ENCODE results near the gene TBC1D7. TPM values are rescaled to one million over a fixed set of nuclear protein-coding genes. Genes with fewer than 3 reads are reported as not detected.

Gene TBC1D7
- total RNA-seq, 6 donors from 2014 or later: 8.1 to 32.5 (median 14.3) TPM

GRCh38 chr6:13297391-13297790 lies 30.9 kb downstream of the TBC1D7 start:
- DNase-seq (no peak), ATAC-seq (ENCODE audit: low FRiP score in 2 of 2) (no peak)
- TF ChIP-seq POLR2A (IDR thresholded peaks at IDR 0.05) (no peak), CTCF (IDR thresholded peaks at IDR 0.05) (no peak), POLR2AphosphoS5 (IDR thresholded peaks at IDR 0.05) (no peak), EP300 (IDR thresholded peaks at IDR 0.05) (no peak)
- Histone ChIP-seq H3K9me3 (no peaks in the 10 kb centered on the region), H3K4me1 (peaks cover 0 to 5% (median 2%) of the 10 kb centered on the region in 4 donors), H3K4me3 (no peak overlapping the region), H3K27me3 (no peaks in the 10 kb centered on the region), H3K27ac (no peak overlapping the region), H3K36me3 (peaks cover 0 to 54% (median 24%) of the 10 kb centered on the region in 4 donors)
- WGBS, 2 donors: 87 to 98% methylated on average over 5 of the region's 5 CpGs

DNA sequence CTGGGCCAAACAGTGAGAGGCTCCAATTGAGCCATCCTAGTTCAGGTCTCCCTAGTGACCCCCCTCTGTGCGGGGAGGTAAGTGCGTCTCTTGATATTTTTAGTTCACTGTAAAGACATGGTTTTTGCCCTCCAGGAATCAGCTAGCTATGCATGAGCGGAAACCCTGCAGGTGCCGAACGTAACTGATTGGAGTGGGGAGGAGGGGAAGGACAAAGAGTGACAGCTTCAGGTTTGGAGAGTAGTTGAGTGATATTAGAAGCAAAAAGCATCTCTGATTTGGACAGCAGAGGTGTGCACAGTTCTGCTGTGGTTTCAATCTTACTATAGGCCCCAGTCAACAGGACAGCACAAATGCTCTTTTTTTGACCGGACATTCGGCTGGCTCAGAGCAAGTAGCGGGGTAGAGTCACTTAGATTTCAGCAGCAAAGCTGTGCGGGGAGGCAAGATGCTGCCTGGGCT lies 31.8 kb downstream of the TBC1D7 start:
- Histone ChIP-seq H3K9me3 (no peaks in the 10 kb centered on the region), H3K36me3 (peaks cover 0 to 56% (median 26%) of the 10 kb centered on the region in 4 donors), H3K27me3 (no peaks in the 10 kb centered on the region), H3K4me3 (no peak overlapping the region), H3K4me1 (no peaks in the 10 kb centered on the region), H3K27ac (no peak overlapping the region)
- 96 to 98% methylated on average over 7 to 9 of the region's 9 CpGs for WGBS, 2 donors
- TF ChIP-seq POLR2AphosphoS5 (IDR thresholded peaks at IDR 0.05) (no peak), EP300 (IDR thresholded peaks at IDR 0.05) (no peak), POLR2A (IDR thresholded peaks at IDR 0.05) (no peak)
- no peak for ATAC-seq (ENCODE audit: low FRiP score in 2 of 2)
- no peak for DNase-seq

DNA sequence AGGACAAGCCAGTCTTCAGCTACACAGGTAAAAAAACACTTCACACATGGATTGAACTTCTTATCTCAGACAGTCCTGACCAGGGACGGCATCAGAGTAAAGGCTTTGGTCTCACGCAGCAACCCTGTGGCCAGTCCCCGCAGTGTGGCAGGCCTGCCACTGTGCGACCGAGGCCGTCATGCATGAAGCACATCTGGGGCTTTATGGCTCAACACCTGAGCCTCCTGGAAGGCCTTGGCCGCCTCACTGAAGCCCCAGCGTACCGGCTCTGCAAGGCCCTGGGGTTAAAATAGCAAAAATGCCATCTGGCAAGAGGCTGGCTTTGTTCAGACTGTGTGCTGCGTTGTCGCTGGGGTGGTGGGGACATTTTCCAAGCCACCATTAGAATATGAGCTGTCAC lies 32.8 kb downstream of the TBC1D7 start:
- Histone ChIP-seq H3K27me3 (no peaks in the 10 kb centered on the region), H3K27ac (no peak overlapping the region), H3K4me3 (no peak overlapping the region), H3K36me3 (peaks cover 0 to 53% (median 26%) of the 10 kb centered on the region in 4 donors), H3K9me3 (no peaks in the 10 kb centered on the region), H3K4me1 (no peaks in the 10 kb centered on the region)
- no peak for ATAC-seq (ENCODE audit: low FRiP score in 2 of 2)
- WGBS, 2 donors: 99 to 100% methylated on average over 3 to 11 of the region's 11 CpGs
- TF ChIP-seq EP300 (IDR thresholded peaks at IDR 0.05): no peak
- TF ChIP-seq CTCF (IDR thresholded peaks at IDR 0.05): no peak
- TF ChIP-seq POLR2AphosphoS5 (IDR thresholded peaks at IDR 0.05): no peak
- no peak for TF ChIP-seq POLR2A (IDR thresholded peaks at IDR 0.05)
- peak in 1 of 2 donors; percentile 58 for DNase-seq

DNA sequence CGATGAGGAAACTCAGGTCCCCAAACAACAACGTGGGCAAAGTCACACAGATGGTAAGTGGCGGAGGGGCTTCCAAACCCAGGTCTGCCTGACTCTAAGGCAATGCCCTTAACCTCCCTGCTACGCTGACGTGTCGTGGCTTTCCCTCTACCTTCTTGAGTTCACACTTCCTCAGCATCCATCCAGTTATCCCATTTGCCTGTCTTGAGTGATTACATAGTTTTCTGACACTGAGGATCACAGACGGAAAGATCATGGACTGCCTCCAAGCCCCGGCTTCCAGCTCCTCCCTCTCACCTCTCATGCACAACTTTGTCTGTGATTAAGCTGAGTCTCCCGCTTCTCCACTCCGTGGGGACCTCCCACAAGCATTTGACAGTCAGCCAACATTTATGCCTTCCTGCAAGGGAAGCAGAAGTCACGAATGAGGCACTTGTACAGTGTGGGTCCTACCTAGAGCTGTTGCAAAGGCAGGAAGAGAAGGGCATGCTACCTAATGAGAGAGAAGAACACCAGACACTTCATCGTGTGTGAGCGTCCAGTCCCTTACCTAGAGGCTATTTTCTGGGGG lies 33.8 kb downstream of the TBC1D7 start:
- peaks cover 0 to 44% (median 23%) of the 10 kb centered on the region in 4 donors for H3K36me3 ChIP-seq

DNA sequence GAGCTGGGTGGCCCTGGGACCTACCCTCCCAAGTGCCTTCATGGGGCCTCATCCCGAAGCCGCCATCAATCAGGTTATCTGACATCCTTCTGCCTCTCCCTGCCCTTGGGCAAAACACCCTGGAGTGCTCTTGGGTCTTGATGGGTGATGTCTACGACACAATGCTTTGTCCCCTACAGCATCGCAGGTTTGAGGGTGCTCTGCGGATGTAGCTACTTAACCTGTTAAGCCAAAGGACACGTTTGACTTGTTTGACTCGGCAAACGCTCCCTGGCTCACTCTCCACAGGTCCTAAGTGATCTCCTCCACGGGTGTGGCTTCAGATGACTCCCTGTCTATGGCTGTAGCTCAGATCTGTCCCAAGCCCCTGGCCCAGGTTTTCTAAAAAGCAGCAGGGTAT lies 35.6 kb downstream of the TBC1D7 start:
- Histone ChIP-seq H3K27me3 (no peaks in the 10 kb centered on the region), H3K9me3 (no peaks in the 10 kb centered on the region), H3K27ac (no peak overlapping the region), H3K4me1 (no peaks in the 10 kb centered on the region), H3K36me3 (peaks cover 0 to 48% (median 23%) of the 10 kb centered on the region in 4 donors), H3K4me3 (no peak overlapping the region)
- no peak for ATAC-seq (ENCODE audit: low FRiP score in 2 of 2)
- TF ChIP-seq EP300 (IDR thresholded peaks at IDR 0.05) (no peak), POLR2AphosphoS5 (IDR thresholded peaks at IDR 0.05) (no peak), CTCF (IDR thresholded peaks at IDR 0.05) (no peak), POLR2A (IDR thresholded peaks at IDR 0.05) (no peak)
- no peak for DNase-seq
- 84 to 87% methylated on average over 6 to 9 of the region's 9 CpGs for WGBS, 2 donors

More for the DNA sequence above, 33.8 kb downstream of the TBC1D7 start:
- no peaks in the 10 kb centered on the region for H3K4me1 ChIP-seq
- no peaks in the 10 kb centered on the region for H3K9me3 ChIP-seq
- H3K4me3 ChIP-seq: no peak overlapping the region
- no peaks in the 10 kb centered on the region for H3K27me3 ChIP-seq
- ATAC-seq (ENCODE audit: low FRiP score in 2 of 2) (no peak), DNase-seq (no peak)
- no peak for TF ChIP-seq POLR2A (IDR thresholded peaks at IDR 0.05)
- 64 to 77% methylated on average over 13 of the region's 13 CpGs for WGBS, 2 donors
- no peak overlapping the region for H3K27ac ChIP-seq

DNA sequence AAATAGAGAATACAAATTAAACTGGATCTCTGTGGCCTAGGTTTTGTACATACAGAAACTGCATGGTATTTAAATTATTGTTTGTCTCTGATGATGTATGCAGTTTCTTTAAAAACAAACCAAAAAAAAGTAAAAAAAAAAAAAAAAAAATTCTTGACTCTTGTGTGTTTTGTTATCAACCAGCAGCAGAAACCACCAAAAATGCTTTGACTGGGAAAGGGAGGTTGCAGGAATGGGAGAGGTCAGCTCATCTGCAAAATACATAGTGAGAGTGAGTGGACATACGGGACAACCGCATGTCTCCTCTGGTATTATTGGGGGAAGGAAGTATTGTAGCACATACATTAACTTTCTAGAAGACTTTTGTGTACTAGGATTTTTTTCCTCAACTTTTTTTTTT lies 38.0 kb downstream of the TBC1D7 start:
- Histone ChIP-seq H3K4me3 (no peak overlapping the region), H3K4me1 (peaks cover 0 to 5% (median 0%) of the 10 kb centered on the region in 4 donors), H3K27ac (no peak overlapping the region), H3K27me3 (no peaks in the 10 kb centered on the region), H3K36me3 (peaks cover 6 to 61% (median 32%) of the 10 kb centered on the region in 4 donors), H3K9me3 (peaks cover 0 to 6% (median 0%) of the 10 kb centered on the region in 4 donors)
- WGBS, 2 donors: 93 to 94% methylated on average over 2 of the region's 2 CpGs
- ATAC-seq (ENCODE audit: low FRiP score in 2 of 2) (no peak), DNase-seq (no peak)
- TF ChIP-seq POLR2A (IDR thresholded peaks at IDR 0.05): no peak
- no peak for TF ChIP-seq POLR2AphosphoS5 (IDR thresholded peaks at IDR 0.05)
- no peak for TF ChIP-seq CTCF (IDR thresholded peaks at IDR 0.05)
- TF ChIP-seq EP300 (IDR thresholded peaks at IDR 0.05): no peak

Data from upper lobe of left lung (tissue), 6 donors.